SH-SY5Y (cell line): ENCODE data around the gene TNS3.

Experiments
- GATA2 ChIP-seq: IDR thresholded peaks from 2 replicates; pipeline ENCODE4 v1.6.1; 2011; ENCODE audit warnings: mild to moderate bottlenecking, low read depth, low read length
- GATA3 ChIP-seq: IDR thresholded peaks from 2 replicates; pipeline ENCODE4 v1.6.1; 2011; ENCODE audit warnings: low read depth, mild to moderate bottlenecking, low read length, moderate library complexity

- TF ChIP-seq GATA3 (no peak), GATA2 (no peak)
Observed at GRCh38 chr7:47444376-47445098, 137.4 kb downstream of the TNS3 start.
